Measurements from ENCODE around the gene BABAM2.

DNA sequence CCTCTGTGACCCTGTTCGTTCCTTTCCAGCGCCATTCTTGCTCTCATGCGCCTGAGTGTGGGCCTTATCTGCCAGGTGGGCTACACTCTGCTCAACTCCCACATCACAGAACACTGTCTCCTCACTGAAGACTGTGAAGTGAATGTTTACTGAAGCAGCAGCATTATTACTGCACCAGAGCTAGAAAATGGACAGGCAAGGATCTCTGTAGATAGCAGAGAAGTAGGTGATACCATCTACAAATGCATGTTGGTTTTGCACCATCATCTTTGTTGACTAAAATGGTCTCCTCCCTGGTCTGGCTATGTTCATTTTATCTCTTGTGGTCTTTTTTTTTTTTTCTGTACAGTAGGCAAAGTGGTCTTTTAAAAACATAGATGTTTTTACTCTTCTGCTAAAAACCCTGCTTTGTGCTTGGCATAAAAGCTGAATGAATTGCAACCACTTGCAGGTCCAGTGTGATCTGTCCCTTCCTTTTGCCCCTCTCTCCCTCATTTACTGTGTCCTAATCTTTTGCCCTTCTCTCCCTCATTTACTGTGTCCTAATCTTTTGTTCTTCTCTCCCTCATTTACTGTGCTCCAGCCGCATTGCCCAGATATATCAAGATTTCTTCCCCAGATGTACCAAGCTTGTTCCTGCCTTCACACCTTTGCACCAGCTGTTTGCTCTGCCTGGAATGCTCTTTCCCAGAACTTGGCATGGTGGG lies 35.4 kb downstream of the BABAM2 start:
- TF ChIP-seq, protein P1, sequence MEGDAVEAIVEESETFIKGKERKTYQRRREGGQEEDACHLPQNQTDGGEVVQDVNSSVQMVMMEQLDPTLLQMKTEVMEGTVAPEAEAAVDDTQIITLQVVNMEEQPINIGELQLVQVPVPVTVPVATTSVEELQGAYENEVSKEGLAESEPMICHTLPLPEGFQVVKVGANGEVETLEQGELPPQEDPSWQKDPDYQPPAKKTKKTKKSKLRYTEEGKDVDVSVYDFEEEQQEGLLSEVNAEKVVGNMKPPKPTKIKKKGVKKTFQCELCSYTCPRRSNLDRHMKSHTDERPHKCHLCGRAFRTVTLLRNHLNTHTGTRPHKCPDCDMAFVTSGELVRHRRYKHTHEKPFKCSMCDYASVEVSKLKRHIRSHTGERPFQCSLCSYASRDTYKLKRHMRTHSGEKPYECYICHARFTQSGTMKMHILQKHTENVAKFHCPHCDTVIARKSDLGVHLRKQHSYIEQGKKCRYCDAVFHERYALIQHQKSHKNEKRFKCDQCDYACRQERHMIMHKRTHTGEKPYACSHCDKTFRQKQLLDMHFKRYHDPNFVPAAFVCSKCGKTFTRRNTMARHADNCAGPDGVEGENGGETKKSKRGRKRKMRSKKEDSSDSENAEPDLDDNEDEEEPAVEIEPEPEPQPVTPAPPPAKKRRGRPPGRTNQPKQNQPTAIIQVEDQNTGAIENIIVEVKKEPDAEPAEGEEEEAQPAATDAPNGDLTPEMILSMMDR (conservative IDR thresholded peaks at IDR 0.05; ENCODE audit: low read depth, low read length): no peak
- TF ChIP-seq EZH2 (IDR thresholded peaks at IDR 0.05; ENCODE audit: low read length, unreplicated experiment) (no peak), EZH2phosphoT487 (IDR thresholded peaks at IDR 0.05; ENCODE audit: borderline replicate concordance, low read length) (no peak)

Data from PC-3 (cell line).